HG02852 (cell line): ENCODE measurements around the gene MYO5B.
"Not testable (repeated sequence)": the region's sequence is repeated elsewhere in the genome, so short reads cannot be mapped to it uniquely, and the experiment has no call there.

Experiments
- ATAC-seq: cut with Tn5 transposase; IDR thresholded peaks from one replicate; pipeline ENCODE4 v1.9.1; 2021; ENCODE audit warnings: mild to moderate bottlenecking, moderate library complexity; ENCODE audit not compliant: unreplicated experiment

The MYO5B gene

DNA sequence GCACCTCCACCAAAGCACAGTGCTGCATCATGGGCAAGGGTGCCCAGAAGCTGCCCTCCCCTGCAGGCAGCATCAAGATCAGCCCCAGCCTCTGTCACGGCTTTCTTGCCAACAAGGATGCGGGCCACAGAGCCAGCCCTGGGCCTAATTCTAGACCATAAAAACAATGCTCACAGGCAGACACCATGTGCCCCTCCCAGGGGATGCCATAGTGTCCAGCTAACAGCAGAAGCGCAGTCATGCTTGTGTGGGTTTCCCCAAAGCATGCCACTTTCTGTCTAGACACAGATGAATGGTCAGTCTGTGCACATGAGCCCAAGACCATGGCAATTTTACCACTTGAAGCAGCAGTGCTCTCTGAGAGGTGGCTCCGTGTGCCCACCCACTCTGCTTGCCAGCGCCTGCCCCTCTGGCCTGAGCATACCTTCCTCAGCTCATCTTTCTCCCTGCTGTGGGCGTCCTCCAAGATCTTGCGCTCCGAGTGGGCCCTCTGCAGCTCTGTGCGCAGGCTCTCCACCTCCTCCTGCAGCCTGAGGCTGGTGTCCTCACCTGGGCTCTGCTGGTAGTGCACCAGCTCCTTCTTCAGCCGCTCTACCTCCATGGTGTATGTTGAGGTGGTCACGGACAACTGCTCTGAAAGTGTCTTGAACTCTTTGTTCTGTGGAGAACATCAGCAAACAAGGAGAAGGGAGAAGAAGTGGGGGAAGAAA lies 300.3 kb downstream of the MYO5B start:
- no peak for ATAC-seq

DNA sequence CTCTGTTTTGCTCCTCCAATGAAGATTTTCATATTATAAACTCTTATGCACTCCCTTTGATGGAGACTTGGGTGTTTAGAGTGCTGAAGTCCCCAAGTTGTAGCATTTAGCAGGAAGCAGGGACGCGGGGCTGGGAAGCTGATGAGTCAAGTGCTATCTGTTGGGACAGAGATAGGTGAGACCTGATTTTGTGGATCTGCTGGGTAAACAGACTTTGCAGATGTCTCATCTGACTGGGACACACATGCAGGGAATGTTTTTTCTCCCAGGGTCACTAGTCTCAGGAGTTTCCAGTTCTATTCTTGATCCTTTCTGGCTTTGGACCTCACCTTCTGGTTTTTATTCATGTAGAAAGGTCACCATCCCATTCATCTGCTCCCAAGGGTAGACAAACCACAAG lies 301.9 kb downstream of the MYO5B start:
- no peak for ATAC-seq

DNA sequence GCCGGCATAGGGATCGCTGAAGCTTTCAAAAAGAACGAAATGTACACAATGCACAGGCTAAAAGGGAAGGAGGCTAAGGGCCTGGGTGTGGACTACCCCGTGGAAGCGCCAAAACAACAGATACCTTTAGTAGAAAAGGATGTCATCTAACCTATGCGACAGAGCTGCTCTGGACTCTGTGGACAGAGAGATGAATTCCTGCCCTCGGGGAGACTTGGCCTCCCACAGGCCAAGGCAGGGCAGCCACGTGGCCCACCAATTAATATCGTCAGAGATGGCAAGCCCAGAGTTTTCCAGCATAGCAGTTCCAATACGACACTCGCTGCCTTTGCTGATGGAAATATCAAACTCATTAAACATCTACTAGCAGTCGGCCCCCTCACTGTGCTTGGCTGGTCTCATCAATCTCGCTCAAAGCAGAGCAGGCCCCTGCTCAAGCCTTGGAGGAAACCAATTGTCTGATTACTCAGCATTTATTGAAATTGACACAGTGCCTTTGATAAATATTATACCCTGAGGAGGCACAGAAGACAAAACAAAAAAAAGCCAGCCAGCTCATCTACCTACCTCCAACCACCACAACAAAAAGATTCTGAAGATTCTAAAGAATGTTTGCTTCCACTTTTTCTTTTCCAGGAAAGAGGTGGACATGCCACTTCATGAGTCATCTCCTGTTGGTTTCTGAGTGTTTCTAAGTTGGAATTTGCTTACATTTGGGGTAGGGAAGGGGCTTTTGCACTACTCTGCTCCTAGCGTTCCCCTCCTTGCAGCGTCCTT lies 302.6 kb downstream of the MYO5B start:
- no peak for ATAC-seq

DNA sequence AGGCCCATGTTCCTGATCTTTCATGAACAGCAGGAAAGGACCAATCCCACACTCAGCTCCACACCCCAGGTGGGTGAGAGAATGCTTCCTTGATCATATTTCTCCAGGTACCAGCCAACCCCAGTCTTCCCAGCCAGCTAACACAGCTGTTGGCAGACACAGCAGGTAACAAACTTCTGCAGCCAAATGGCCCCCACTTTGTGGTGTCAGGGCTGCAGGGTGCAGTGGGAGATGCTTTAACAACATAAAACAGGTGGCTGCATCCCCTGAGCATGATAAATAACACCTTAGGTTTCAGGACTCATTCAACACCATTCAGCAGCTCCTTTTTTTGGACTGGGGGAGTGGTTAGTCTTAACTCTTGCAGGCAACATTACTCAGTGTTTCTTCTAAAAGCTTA lies 304.9 kb downstream of the MYO5B start:
- no peak for ATAC-seq

DNA sequence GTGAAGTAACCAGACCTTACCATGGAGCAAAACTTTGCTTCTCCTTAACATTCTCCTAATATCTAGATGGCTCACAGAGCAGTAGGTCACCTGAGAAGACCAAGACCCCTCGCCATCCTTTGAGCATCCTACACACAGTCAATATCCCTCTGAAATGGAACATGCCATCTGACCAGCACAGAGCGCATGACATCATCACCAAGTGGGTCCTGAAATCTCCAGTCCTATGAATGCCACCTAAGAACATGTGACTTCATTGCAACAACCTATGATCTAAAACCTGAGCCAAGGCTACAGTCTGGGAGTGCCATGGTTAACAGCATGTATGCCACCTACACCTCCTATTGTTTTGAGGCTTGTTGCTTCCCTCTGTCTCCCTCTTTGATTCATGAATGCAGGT lies 305.4 kb downstream of the MYO5B start:
- ATAC-seq = not testable (repeated sequence)

DNA sequence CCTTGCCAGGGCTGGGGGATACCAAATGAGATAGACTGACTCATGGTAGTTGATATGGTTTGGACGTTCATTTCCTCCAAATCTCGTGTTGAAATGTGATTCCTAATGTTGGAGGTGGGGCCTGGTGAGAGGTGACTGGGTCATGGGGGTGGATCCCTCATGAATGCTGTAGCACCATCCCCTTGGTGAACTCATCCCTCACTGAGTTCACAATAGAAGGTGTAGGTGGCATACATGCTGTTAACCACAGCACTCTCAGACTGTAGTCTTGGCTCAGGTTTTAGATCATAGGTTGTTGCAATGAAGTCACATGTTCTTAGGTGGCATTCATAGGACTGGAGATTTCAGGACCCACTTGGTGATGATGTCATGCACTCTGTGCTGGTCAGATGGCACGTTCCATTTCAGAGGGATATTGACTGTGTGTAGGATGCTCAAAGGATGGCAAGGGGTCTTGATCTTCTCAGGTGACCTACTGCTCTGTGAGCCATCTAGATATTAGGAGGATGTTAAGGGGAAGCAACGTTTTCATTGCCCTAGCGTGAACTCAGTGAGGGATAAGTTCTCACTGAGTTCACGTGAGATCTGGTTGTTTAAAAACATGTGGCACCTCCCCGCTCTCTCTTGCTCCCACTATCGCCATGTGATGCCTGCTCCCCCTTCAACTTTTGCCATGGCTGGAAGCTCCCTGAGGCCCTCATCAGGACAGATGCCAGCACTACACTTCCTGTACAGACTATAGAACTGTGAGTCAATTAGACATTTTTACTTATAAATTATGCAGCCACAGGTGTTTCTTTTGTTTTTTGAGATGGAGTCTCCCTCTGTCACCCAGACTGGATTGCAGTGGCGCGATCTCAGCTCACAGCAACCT lies 307.8 kb downstream of the MYO5B start:
- no peak for ATAC-seq

DNA sequence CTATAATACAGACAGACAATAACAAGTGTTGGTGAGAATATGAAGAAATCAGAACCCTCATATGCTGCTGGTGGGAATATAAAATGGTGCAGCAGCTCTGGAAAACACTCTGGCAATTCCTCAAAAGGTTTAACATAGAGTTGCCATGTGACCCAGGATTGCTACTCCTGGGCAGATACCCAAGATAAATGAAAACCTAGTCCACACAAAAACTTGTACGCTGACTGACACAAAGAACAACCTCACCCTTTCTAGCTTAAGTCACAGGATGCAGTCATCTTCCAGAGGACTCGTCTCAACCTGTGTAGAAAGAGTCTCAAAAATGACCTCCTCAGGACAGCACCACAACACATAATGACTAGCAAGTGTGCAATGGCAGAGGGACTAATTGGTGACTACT lies 310.0 kb downstream of the MYO5B start:
- no peak for ATAC-seq

DNA sequence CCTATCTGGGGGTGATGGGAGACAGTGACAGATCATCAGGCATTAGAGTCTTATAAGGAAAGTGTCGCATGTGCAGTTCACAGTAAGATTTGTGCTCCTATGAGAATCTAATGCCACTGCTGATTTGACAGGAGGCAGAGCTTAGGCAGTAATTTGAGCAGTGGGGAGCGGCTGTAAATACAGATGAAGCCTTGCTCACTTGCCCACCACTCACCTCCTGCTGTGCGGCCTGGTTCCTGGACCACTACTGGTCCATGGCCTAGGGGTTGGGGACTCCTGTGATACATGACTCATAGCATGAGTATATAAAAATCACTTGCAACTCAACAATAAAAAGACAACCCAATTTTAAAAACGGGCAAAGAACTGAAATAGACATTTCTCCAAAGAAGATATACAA lies 310.5 kb downstream of the MYO5B start:
- ATAC-seq = no peak

DNA sequence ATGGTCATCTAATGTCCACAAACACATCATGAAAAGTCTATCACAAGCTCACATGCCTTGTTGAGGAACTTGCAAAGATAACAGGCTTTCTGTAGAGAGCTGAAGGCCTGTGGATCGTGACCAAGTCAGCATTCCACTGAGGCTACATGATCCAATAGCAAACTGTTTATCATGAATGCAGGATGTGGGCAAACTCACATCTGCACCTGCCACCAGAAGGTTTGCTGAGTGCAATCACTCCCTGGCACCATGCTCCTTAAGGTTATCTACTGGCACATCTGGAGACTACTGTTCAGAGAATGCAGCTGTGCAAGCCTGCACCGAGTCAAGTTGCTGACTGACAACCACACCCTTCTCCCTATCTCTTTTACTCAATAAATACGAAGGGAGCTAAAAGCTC lies 314.3 kb downstream of the MYO5B start:
- no peak for ATAC-seq

DNA sequence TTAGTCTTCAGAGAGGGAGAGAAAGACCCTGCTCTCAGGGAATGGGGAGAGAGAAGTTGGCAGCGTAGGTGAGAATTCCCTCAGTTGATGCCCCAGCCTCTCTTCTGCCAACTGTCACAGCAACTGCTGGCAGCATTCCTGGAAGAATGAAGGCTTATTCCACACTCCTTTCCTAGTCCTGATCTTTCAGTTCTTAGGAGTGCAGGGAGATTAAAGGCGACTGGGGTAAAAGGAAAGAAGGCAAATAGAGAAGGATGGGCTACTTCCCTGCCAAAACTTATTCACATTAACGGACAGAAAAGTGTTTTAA lies 315.7 kb downstream of the MYO5B start:
- ATAC-seq = no peak

DNA sequence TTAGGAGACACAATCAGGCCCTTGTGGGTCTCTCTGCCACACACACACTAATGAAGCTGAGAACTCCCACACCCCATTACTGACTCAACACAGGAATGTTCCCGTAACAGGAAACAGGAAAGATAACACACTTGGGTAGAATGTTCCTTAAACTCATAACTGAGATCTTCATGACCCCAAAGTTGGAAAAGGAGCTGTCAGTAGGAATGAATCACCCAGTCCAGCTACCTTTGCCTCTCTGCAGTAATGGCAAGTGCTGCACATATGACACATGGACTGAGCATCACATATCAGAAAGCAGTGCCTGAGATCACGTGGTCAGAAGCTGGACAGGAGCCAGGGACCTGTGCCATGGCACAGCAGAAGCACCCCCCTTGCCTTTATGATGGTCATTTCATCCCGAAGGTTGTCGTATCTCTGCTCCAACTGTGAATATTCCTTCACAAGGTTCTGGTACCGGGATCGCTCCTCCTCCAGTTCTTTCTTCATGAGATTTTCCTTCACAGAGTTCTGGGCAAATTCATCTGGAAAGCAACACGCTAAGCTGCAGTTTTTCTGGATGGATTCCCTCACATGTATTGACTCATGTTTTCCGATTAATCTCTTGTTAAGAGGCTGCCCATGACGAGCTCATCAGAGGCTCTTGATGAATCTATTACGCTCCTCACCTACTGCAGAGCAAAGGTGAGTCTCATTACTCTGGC lies 316.2 kb downstream of the MYO5B start:
- no peak for ATAC-seq

DNA sequence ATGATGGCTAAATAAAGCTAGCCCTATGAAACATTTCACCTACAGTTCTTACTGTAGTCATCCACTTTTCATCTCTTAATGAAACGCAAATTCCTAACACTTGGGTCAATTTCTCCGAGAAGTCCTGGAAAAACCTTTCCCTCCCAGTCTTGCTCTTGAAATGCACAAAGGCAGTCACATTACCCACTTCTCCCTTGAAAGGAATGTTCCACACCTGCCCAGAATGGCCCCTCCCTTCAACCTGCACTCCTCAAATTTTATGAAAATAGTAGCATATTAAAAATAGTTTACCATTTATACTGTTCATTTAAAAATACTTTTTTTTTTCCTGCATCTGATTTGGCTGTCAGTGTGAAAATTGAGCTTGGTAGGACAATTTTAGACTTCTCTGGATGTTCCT lies 316.9 kb downstream of the MYO5B start:
- ATAC-seq = no peak

DNA sequence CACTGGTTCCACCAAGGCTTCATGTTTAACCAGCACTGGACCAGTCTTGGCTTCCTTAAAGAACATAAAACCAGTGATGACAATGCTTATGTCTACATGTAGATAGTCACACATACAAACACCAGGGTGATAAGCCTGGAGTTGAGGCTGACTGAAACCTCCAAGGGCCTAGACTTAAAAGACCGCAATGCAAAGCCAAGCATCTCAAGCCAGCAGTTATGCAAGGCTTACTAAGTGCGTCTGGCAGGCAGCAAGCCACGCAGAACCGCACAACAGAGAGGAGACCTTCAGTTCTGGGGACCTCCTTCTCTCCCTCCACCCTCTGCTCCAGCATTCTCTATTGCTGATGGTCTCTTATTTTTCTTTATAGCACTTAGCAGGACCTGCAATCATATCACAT lies 318.4 kb downstream of the MYO5B start:
- ATAC-seq = no peak

DNA sequence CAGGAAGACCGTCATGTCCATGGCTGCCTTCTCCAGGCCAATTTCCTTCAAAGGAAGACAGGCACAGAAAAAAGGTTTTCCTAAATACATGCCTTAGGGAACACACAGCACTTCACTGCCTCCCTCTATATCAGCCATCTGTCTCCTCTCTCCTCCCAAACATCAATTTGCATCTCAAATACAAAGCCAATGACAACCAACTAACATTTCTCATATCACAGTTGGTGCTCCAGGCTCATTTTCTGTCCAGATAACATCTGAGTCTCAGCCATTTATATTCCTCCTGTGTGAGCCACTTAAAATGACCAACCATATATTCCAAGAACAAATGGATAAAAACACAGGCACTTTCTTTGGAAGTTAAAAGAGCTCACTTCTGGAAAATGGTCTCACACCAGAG lies 319.2 kb downstream of the MYO5B start:
- no peak for ATAC-seq

DNA sequence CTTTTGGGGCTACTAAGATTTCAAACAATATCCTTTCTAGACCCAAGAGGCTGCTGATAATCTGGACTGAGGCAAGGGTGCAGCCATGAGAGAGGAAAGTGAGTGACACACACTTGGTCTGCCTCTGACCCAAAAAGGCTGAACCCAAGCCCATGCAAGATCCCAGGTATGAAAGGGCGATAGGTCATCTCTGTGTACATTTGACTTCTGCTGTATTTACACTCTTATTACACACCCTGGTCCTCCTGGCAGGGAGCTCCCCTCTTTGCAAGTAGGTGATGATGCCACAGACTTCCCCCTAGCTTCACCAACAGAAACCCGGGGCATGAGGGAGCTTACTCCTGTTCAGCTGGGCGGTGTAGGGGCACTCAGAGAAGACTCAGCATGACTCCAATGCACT lies 319.8 kb downstream of the MYO5B start:
- no peak for ATAC-seq

DNA sequence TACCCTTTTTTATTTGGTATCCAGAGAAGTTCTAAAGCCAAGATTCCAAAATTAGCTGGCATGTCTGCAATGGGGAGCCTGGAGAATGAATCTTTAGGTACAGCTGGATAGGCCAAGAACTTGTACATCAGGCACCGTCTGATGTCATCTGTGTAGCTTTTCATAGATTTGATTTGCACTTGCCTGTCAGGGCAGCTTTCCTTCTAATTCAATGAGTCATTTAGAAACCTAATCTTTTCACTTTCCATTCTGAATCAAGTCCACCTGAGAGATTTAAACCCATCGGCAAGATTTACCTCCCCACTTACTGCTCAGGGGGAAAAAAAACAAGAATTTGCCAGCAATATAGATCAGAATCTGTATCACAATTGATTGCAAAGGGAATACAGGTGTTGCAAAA lies 320.7 kb downstream of the MYO5B start:
- ATAC-seq = no peak

DNA sequence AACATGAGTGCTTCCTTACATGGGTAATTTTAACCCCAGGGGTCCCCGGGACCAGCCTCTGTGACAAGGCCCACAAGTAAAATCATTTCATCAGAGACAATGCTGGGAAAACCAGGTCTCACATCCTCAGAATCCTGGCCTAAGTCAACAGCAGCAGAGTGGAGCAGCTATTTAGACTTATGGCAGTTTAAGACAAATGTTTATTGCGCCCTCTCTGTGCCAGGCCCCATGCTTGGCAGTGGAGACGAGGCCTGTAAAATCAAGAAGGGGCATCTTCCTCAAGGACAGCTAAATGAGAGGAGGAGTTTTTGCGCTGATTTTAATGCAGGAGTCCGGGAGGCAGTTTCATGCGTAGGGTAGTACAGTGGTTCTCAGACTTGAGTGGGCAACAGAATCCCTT lies 325.6 kb downstream of the MYO5B start:
- ATAC-seq = no peak

DNA sequence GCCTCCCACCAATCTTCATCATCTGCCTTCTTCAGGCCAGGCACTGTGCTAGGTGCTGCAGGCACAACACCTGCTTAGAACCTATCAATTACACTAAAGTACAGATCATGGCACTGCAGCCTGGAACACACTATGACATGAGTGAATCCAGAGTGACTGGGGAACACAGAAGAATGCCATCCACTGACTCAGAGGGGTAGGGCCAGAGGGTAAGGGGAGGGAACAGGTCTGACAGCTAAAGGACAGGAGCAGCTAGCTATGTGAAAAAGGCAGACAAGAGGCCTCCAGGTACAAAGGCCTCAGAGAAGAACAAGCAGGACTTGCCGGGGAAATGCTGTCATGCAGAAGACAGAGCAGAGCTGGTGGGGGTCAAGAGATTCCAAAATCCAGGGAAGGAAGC lies 328.3 kb downstream of the MYO5B start:
- ATAC-seq = no peak

DNA sequence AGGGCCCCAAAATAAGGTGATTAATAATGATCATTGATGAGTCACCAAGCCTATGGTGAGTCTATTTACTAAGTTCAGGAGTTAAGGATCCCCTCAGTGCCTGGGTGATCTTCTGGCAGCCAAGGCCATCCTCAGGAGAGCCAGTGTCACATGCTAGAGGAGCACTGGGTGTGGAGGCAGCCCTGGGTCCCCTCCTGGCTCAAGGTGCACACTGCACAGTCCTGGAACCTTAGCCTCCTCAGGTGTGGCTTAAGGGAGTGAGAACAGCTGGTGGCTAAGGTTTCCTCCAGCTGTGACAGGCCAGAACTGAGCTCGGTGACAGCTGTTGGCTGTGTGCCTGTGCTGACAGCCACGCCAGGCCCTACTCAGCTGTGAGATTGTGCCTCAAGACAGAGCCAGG lies 329.5 kb downstream of the MYO5B start:
- ATAC-seq = no peak

DNA sequence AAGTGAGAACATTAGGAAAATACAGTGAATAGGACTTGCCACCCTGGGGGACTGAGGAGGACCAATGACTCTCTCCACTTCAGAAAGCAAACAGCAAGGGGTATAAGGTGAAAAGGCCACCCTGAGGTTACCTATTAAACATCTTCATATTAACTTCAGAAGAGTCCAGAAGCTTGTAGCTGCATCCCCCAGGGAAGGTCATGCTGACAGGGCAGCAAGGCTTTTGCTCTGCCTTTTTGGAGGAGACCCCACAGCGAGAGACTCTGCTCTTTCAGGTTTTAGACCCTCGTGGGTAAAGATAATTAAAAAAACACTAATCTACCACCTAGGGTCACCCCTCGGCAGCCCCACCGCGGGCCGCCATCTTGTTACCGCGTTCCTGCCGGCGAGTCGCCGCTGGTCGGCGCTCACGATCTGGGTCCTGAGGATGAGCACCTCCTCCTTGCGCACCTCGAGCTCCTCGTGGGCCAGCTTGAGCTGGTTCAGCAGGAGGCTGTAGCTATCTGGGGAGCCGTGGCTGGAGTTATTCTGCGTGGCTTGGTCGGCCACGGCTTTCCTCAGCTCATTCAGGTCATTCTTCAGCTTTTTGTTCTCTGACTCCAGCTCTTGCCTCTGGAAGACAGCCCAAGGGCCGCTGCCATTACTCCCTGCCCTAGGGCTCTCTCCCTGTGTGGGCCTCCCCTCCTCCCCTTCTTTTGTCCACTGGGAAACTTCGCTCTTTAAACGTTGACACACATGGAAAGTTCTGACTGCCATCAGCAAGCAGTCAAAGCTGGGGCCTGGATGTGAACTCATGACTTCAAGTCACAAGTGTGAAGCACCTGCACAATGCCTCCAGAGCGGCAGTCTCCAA lies 331.0 kb downstream of the MYO5B start:
- no peak for ATAC-seq
